DMS114 treated with DMSO at 0.1 percent for 48 hours (cell line): Measurements from ENCODE around the gene SLC16A10.
"Not testable (repeated sequence)": the region's sequence is repeated elsewhere in the genome, so short reads cannot be mapped to it uniquely, and the experiment has no call there.

ENCODE experiments used
- DNase-seq: peaks from one replicate; lab custom pipeline; 2025; ENCODE audit not compliant: unreplicated experiment; lab: John Stamatoyannopoulos, UW

The SLC16A10 gene

GRCh38 chr6:111080698-111081097 is 6.6 kb upstream of the SLC16A10 start:
- DNase-seq: no peak

GRCh38 chr6:111086685-111087084 is 618 bp upstream of the SLC16A10 start:
- DNase-seq: no peak

- DNase-seq: no peak
Observed at GRCh38 chr6:111087871-111088667, 766 bp downstream of the SLC16A10 start.

GRCh38 chr6:111088668-111089003 is 1.3 kb downstream of the SLC16A10 start:
- no peak for DNase-seq

GRCh38 chr6:111090766-111091165 is 3.5 kb downstream of the SLC16A10 start:
- DNase-seq: no peak

- DNase-seq: no peak
Observed at GRCh38 chr6:111091987-111092386, 4.7 kb downstream of the SLC16A10 start.

GRCh38 chr6:111095488-111095887 is 8.2 kb downstream of the SLC16A10 start:
- DNase-seq: not testable (repeated sequence)

- no peak for DNase-seq
Observed at GRCh38 chr6:111096246-111096645, 8.9 kb downstream of the SLC16A10 start.

- no peak for DNase-seq
Observed at GRCh38 chr6:111098597-111098996, 11.3 kb downstream of the SLC16A10 start.

GRCh38 chr6:111101987-111102386 is 14.7 kb downstream of the SLC16A10 start:
- DNase-seq: no peak

- DNase-seq: no peak
Observed at GRCh38 chr6:111105578-111105977, 18.3 kb downstream of the SLC16A10 start.

- no peak for DNase-seq
Observed at GRCh38 chr6:111107589-111107988, 20.3 kb downstream of the SLC16A10 start.

- DNase-seq: no peak
Observed at GRCh38 chr6:111110036-111110435, 22.7 kb downstream of the SLC16A10 start.

GRCh38 chr6:111113336-111114086 is 26.2 kb downstream of the SLC16A10 start:
- DNase-seq: no peak

GRCh38 chr6:111114087-111114443 is 26.8 kb downstream of the SLC16A10 start:
- DNase-seq: no peak

- DNase-seq: no peak
Observed at GRCh38 chr6:111114482-111114881, 27.2 kb downstream of the SLC16A10 start.

- DNase-seq: no peak
Observed at GRCh38 chr6:111118826-111119225, 31.5 kb downstream of the SLC16A10 start.

GRCh38 chr6:111119571-111120329 is 32.4 kb downstream of the SLC16A10 start:
- DNase-seq: no peak

GRCh38 chr6:111121789-111122350 is 34.6 kb downstream of the SLC16A10 start:
- no peak for DNase-seq

GRCh38 chr6:111122458-111123286 is 35.4 kb downstream of the SLC16A10 start:
- no peak for DNase-seq

- no peak for DNase-seq
Observed at GRCh38 chr6:111124406-111124805, 37.1 kb downstream of the SLC16A10 start.
